ENCODE data around the gene THSD4.

DNA sequence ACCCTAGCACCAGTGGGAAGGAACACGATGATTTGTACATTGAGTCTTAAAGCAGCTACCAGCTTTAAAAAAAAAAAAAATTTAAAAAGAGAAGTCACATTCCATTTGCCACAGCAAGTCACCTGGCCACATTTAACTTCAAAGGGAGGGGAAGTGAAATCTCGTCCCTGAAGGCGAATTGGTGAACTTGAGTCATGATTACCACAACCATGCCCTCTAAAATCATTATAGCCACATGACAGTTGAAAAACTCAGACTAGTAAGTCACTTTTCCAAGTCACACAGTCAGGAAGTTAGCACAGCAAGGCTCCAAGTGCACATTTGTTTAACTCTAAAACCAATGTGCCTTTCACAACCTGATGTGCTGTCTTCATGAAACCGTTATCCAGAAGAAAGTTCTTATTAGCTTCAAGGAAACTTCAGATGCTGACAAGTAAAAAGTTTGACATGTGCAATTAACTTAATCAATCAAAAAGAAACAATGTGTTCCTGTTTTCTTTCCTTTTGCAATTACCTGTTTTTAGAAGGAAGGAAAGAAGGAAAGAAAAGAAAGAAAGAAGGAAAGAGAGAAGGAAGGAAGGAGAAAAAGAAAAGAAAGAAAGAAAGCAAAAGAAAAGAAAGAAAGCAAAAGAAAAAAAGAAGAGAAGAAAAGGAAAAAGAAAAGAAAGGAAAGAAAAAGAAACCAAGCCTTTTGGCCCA lies 8.3 kb upstream of the THSD4 start:
- TF ChIP-seq, protein P1, sequence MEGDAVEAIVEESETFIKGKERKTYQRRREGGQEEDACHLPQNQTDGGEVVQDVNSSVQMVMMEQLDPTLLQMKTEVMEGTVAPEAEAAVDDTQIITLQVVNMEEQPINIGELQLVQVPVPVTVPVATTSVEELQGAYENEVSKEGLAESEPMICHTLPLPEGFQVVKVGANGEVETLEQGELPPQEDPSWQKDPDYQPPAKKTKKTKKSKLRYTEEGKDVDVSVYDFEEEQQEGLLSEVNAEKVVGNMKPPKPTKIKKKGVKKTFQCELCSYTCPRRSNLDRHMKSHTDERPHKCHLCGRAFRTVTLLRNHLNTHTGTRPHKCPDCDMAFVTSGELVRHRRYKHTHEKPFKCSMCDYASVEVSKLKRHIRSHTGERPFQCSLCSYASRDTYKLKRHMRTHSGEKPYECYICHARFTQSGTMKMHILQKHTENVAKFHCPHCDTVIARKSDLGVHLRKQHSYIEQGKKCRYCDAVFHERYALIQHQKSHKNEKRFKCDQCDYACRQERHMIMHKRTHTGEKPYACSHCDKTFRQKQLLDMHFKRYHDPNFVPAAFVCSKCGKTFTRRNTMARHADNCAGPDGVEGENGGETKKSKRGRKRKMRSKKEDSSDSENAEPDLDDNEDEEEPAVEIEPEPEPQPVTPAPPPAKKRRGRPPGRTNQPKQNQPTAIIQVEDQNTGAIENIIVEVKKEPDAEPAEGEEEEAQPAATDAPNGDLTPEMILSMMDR (conservative IDR thresholded peaks at IDR 0.05), result no peak
- no peak for TF ChIP-seq EZH2 (IDR thresholded peaks at IDR 0.05; ENCODE audit: low read depth)
